Left ventricle myocardium inferior (tissue), 1 donor: ENCODE data around the gene HORMAD1. TPM values are rescaled to one million over a fixed set of nuclear protein-coding genes. Genes with fewer than 3 reads are reported as not detected.

ENCODE experiments used
- DNase-seq: peaks from one replicate; pipeline ENCODE4 v3.0.0-alpha.2; 2020
- H3K27ac ChIP-seq: fragments of 200-600 bp; replicated peaks from 2 replicates; pipeline ENCODE4 v1.8.0; 2021
- H3K27me3 ChIP-seq: fragments of 200-600 bp; 2 replicates; pipeline ENCODE4 v1.8.0; 2021; ENCODE audit warnings: low read depth
- H3K36me3 ChIP-seq: fragments of 200-600 bp; 2 replicates; pipeline ENCODE4 v1.8.0; 2021
- H3K4me1 ChIP-seq: fragments of 200-600 bp; 2 replicates; pipeline ENCODE4 v1.8.0; 2021
- H3K4me3 ChIP-seq: fragments of 200-600 bp; 2 replicates; pipeline ENCODE4 v1.8.0; 2021; ENCODE audit warnings: mild to moderate bottlenecking, moderate library complexity
- H3K9me3 ChIP-seq: fragments of 200-600 bp; replicated peaks from 2 replicates; pipeline ENCODE4 v1.8.0; 2021
- intact Hi-C: fragments of 100-400 bp; cut with micrococcal nuclease; formaldehyde crosslinking; loops from one replicate; pipeline ENCODE4 v1.11.0; 2022
- total RNA-seq: library from RNA; stranded (reverse); fragmentation: NEBNext Ultra II Directional; extraction: Animal tissue kit (Norgen Biotek cat#: 25700); gene quantifications from one replicate; pipeline ENCODE4 v1.2.1, GENCODE V29; 2021
- TF ChIP-seq, protein P1 (sequence below): fragments of 200-600 bp; IDR thresholded peaks from 2 replicates; pipeline ENCODE4 v1.8.0; 2021; ENCODE audit warnings: antibody characterized with exemption, mild to moderate bottlenecking, borderline replicate concordance
- donor health status: DM: no; HTN: yes; CAD: no; lungs with severe emphysema.

The HORMAD1 gene
- total RNA-seq, 1 donor from 2014 or later = not detected

DNA sequence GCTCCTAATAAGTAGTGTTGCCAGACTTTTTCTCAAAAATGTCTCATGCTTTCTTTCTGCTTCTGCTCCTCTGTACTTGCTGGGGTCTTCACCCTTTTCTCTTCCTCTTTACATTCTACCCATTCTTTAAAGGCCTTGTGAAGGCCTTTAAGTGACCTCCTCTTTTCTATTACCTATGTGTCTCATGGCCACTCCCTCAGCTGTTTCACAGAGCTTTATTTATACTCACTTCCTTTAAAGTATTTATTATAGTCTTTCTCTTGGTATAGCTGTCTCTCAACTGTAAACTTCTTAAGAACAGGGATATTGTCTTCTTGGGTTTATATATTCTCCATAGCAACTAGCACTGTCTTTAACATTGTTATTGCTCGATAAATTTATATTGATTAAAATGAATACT, 24.5 kb downstream of the HORMAD1 start:
- TF ChIP-seq, protein P1, sequence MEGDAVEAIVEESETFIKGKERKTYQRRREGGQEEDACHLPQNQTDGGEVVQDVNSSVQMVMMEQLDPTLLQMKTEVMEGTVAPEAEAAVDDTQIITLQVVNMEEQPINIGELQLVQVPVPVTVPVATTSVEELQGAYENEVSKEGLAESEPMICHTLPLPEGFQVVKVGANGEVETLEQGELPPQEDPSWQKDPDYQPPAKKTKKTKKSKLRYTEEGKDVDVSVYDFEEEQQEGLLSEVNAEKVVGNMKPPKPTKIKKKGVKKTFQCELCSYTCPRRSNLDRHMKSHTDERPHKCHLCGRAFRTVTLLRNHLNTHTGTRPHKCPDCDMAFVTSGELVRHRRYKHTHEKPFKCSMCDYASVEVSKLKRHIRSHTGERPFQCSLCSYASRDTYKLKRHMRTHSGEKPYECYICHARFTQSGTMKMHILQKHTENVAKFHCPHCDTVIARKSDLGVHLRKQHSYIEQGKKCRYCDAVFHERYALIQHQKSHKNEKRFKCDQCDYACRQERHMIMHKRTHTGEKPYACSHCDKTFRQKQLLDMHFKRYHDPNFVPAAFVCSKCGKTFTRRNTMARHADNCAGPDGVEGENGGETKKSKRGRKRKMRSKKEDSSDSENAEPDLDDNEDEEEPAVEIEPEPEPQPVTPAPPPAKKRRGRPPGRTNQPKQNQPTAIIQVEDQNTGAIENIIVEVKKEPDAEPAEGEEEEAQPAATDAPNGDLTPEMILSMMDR = no peak
- H3K4me1 ChIP-seq = peaks cover 33% of the 10 kb centered on the region
- no peak for DNase-seq
- peaks cover 36% of the 10 kb centered on the region for H3K36me3 ChIP-seq
- no peaks in the 10 kb centered on the region for H3K27me3 ChIP-seq
- H3K4me3 ChIP-seq = peak overlapping the region; percentile 79
- intact Hi-C loops = no loop called here
- H3K27ac ChIP-seq = peak overlapping the region; percentile 78
- H3K9me3 ChIP-seq = no peaks in the 10 kb centered on the region

DNA sequence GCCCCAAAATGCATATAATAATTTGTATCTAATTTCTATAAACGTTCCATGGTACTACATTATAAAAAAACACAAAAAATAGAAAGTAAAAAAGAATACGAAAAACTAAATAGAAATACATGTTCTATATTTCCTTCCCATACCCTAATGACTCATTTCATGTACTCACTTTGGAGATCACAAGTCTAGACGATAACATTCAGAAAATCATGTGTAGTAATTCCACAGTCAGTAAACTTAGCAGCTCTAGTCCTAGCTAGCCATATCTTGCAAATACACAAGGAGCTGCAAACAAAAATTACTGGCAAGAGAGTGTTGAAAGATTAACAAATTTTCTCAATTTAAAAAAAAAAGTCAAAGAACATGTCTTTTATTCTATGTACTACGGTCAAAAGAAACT, 25.1 kb downstream of the HORMAD1 start:
- Histone ChIP-seq H3K4me1 (peaks cover 33% of the 10 kb centered on the region), H3K27ac (no peak overlapping the region), H3K4me3 (no peak overlapping the region), H3K9me3 (no peaks in the 10 kb centered on the region), H3K27me3 (no peaks in the 10 kb centered on the region), H3K36me3 (peaks cover 42% of the 10 kb centered on the region)
- DNase-seq = no peak
- TF ChIP-seq, protein P1 = no peak
- intact Hi-C loops = no loop called here

DNA sequence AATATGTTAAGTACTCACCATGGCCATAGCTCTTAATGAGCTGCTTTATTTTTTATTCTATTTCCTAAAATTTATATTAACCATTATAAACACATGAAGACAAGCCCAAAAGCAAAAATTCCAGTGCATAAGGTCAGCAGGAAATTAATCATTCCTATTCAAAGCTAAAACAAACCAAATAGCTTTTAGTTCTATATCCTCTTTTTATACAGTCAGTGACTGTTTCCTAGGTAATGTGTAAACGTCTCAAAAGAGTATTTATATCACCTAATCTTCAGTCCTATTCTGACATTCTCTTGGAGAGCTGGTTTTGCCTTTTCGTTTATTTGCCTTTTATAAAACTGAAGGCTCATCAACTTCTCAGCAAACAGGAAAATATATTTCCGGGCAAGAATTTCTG, 28.0 kb downstream of the HORMAD1 start:
- TF ChIP-seq, protein P1 = no peak
- H3K27ac ChIP-seq = no peak overlapping the region
- DNase-seq = no peak
- H3K4me1 ChIP-seq = peaks cover 30% of the 10 kb centered on the region
- intact Hi-C loops = no loop called here
- peaks cover 63% of the 10 kb centered on the region for H3K36me3 ChIP-seq
- H3K4me3 ChIP-seq = no peak overlapping the region
- no peaks in the 10 kb centered on the region for H3K9me3 ChIP-seq
- H3K27me3 ChIP-seq = no peaks in the 10 kb centered on the region

DNA sequence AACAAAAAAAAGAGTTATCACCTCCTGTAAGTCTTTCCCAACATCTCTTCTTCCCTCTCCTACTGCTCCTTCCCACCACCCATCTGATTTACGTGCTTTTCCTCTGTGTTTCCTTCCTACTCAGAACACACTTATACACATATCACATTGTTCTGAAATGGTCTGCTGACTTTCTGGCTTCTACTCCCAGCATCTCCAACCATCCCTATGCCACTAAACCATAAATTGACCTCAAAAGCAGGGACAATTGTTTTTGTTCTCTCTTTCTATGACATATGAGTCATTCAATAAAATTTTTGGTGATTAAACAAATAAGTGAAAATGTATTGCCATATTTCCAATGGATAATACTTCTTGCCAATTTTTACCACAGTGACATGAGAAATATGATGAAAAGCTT, 31.9 kb downstream of the HORMAD1 start:
- no peak overlapping the region for H3K27ac ChIP-seq
- H3K4me1 ChIP-seq = peaks cover 5% of the 10 kb centered on the region
- H3K27me3 ChIP-seq = no peaks in the 10 kb centered on the region
- H3K4me3 ChIP-seq = no peak overlapping the region
- TF ChIP-seq, protein P1 = no peak
- no peaks in the 10 kb centered on the region for H3K9me3 ChIP-seq
- H3K36me3 ChIP-seq = peaks cover 67% of the 10 kb centered on the region
- intact Hi-C loops = no loop called here
- no peak for DNase-seq

DNA sequence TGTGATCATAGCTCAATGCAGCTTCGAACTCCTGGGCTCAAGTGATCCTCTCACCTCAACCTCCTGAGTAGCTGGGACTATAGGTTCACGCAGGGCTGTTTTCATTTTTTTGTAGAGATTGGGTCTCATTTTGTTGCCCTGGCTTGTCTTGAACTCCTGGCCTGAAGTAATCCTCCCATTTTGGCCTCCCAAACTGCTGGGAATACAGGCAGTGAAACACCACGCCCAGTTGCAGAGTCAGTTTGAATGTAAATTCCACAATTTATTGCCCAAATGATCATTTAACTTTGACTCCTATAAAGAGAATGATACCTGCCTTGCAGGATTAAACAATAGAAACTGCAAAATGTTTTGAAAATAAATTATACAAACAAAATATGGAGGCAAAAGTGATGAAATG, 34.4 kb downstream of the HORMAD1 start:
- no peak overlapping the region for H3K27ac ChIP-seq
- no peak for DNase-seq
- no peaks in the 10 kb centered on the region for H3K27me3 ChIP-seq
- H3K36me3 ChIP-seq = peaks cover 60% of the 10 kb centered on the region
- H3K4me3 ChIP-seq = no peak overlapping the region
- intact Hi-C loops = no loop called here
- H3K9me3 ChIP-seq = no peaks in the 10 kb centered on the region
- TF ChIP-seq, protein P1 = no peak
- no peaks in the 10 kb centered on the region for H3K4me1 ChIP-seq

DNA sequence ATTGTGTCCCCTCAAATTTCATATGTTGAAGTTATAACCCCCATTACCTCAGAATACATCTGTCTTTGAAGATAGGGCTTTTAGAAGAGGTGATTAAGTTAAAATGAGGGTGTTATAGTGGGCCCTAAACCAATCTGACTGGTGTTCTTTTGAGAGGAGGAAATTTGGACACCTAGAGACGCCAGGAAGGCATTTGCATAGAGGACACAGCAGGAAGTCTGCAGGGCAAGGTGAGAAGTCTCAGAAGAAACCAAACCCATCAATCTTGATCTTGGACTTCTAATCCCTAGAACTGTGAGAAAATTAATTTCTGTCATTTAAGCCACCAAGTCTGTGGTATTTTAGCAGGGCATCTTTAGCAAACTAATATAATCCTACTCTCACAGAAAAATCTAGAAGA, 36.8 kb downstream of the HORMAD1 start:
- no peak for DNase-seq
- Histone ChIP-seq H3K27ac (no peak overlapping the region), H3K36me3 (peaks cover 48% of the 10 kb centered on the region), H3K27me3 (no peaks in the 10 kb centered on the region), H3K9me3 (no peaks in the 10 kb centered on the region), H3K4me3 (no peak overlapping the region), H3K4me1 (no peaks in the 10 kb centered on the region)
- intact Hi-C loops = no loop called here
- TF ChIP-seq, protein P1 = no peak
